Osteoblast (primary cell): ENCODE measurements around the gene TSPYL6. TPM values are rescaled to one million over a fixed set of nuclear protein-coding genes. Genes with fewer than 3 reads are reported as not detected.
"Not testable (repeated sequence)": the region's sequence is repeated elsewhere in the genome, so short reads cannot be mapped to it uniquely, and the experiment has no call there.

Experiments
- DNase-seq: peaks from one replicate; pipeline ENCODE4 v3.0.0; 2011; ENCODE audit warnings: low spot score, mixed read lengths; ENCODE audit not compliant: insufficient read length; ENCODE audit errors: missing footprints
- H2AFZ ChIP-seq: 2 replicates; pipeline ENCODE4 v1.6.0; 2011; ENCODE audit warnings: mild to moderate bottlenecking, low read length
- H3K27ac ChIP-seq: 2 replicates; pipeline ENCODE4 v1.5.1; 2011; ENCODE audit warnings: mild to moderate bottlenecking, low read depth, low read length, moderate library complexity
- H3K27me3 ChIP-seq: 2 replicates; pipeline ENCODE4 v1.6.0; 2012; ENCODE audit warnings: mild to moderate bottlenecking, control low read depth, inconsistent platforms, low read length, moderate library complexity; ENCODE audit not compliant: insufficient read depth
- H3K36me3 ChIP-seq: 2 replicates; pipeline ENCODE4 v1.5.1; 2011; ENCODE audit warnings: mild to moderate bottlenecking, low read length, control low read depth, moderate library complexity; ENCODE audit not compliant: insufficient read depth
- H3K4me1 ChIP-seq: 2 replicates; pipeline ENCODE4 v1.5.1; 2011; ENCODE audit warnings: mild to moderate bottlenecking, low read length, control low read depth, moderate library complexity; ENCODE audit not compliant: insufficient read depth
- H3K4me2 ChIP-seq: 2 replicates; pipeline ENCODE4 v1.6.0; 2011; ENCODE audit warnings: mild to moderate bottlenecking, low read length; ENCODE audit not compliant: insufficient read depth
- H3K4me3 ChIP-seq: fragments of 200-600 bp; sonication (generic); 3 replicates; pipeline ENCODE4 v1.5.1; 2012; ENCODE audit warnings: mild to moderate bottlenecking, low read length, inconsistent platforms; ENCODE audit not compliant: insufficient read depth
- H3K79me2 ChIP-seq: 2 replicates; pipeline ENCODE4 v1.6.0; 2012; ENCODE audit warnings: mild to moderate bottlenecking, low read length, control low read depth, inconsistent platforms; ENCODE audit not compliant: insufficient read depth
- H3K9me3 ChIP-seq: 2 replicates; pipeline ENCODE4 v1.5.1; 2011; ENCODE audit warnings: low read depth, low read length, control low read depth
- H4K20me1 ChIP-seq: 2 replicates; pipeline ENCODE4 v1.6.0; 2012; ENCODE audit warnings: mild to moderate bottlenecking, low read length, control low read depth; ENCODE audit not compliant: insufficient read depth
- CTCF ChIP-seq: IDR thresholded peaks from 2 replicates; pipeline ENCODE4 v1.5.1; 2011; ENCODE audit warnings: mild to moderate bottlenecking, low read depth, low read length, moderate library complexity; ENCODE audit errors: extremely low read depth
- total RNA-seq: library from RNA; depleted of rRNA; stranded (reverse); fragments of >200 nt; gene quantifications from 2 replicates; pipeline ENCODE4 v1.2.3, GENCODE V29; 2012

TSPYL6 gene
- total RNA-seq, 1 donor: not detected

DNA sequence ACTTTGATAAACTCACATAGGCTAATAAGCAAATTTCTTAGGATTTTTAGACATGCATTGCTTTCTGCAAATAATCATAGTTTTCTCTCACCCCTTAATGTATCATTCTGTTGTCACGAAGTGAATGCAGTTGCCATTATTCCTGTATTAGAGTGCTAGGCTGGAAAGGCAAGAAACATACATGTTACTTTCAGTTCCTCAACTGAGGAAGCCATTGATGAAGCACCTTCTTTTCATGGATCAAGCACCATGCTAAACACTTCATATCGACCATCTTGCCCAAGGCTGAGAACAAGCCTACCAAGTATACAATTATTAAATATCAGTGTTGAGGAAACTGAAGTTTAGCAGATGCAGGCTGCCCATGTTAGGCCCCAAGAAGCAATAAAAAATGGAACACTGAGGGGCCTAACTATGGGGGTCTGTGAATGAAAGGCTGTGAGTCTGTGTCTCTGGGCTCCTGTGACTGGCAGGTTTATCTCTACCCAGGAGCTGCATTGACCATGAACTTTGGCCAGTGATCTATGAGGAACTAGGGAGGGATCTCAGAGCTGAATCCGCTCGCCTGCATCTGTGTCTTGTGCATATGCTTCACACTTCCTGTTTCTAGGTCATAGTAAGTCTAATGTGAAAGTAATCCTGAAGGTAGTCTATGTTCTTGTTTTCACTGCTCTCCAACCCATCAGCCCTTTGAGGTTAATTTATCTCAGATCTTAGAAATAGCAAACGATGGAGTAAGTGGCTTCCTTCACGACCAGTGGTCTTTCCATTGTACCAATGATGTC, 16.0 kb upstream of the TSPYL6 start:
- no peak for TF ChIP-seq CTCF

DNA sequence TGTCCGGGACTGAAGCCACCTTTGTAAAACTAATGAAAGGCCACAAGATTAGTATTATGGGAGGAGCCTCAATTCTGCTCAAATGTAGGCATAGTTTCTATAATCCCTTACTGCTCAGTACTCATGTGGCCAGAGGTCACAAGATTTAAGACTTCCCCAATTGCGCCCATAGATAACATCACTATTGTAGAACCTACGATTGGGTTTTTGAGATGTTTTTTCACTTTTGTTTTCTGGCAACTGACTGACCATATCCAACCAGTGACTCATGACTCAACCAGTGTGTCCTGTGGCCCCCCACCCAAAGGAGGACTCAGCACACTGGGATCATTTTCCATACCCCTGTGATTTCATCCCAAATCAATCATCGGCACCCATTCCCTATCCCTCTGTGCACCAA, 15.2 kb upstream of the TSPYL6 start:
- no peaks in the 10 kb centered on the region for H3K27me3 ChIP-seq
- DNase-seq: no peak
- H3K4me2 ChIP-seq: no peak overlapping the region
- no peaks in the 10 kb centered on the region for H4K20me1 ChIP-seq
- no peak overlapping the region for H3K4me3 ChIP-seq
- H3K9me3 ChIP-seq: no peaks in the 10 kb centered on the region
- no peak overlapping the region for H2AFZ ChIP-seq
- no peak for TF ChIP-seq CTCF
- H3K79me2 ChIP-seq: no peaks in the 10 kb centered on the region
- no peaks in the 10 kb centered on the region for H3K36me3 ChIP-seq
- no peak overlapping the region for H3K27ac ChIP-seq
- no peaks in the 10 kb centered on the region for H3K4me1 ChIP-seq

More for the DNA sequence above, 16.0 kb upstream of the TSPYL6 start:
- Histone ChIP-seq H3K36me3 (no peaks in the 10 kb centered on the region), H3K4me2 (no peak overlapping the region), H3K79me2 (no peaks in the 10 kb centered on the region), H3K4me1 (no peaks in the 10 kb centered on the region), H3K4me3 (no peak overlapping the region), H4K20me1 (no peaks in the 10 kb centered on the region), H2AFZ (no peak overlapping the region), H3K27me3 (no peaks in the 10 kb centered on the region), H3K9me3 (no peaks in the 10 kb centered on the region), H3K27ac (no peak overlapping the region)
- DNase-seq: no peak

DNA sequence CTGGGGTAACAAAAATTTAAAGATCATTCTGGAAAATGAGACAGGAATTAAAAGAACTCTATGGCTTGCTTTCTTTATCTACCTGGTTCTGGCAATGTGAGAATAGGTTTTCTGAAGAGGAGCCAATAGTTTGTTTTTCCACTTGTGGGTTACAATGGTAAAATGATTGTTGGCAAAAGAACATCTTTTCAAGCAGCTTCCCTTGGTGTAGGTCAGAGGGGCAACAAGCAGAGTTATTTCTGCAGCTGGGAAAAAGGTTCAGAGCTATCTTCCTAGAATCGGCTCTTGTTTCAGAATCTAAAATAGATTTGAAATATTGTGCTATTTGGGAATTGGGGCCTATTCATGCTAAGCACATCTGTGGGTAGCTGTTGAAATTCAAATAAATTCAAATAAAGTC, 11.5 kb upstream of the TSPYL6 start:
- no peak for DNase-seq
- TF ChIP-seq CTCF: no peak
- H4K20me1 ChIP-seq: no peaks in the 10 kb centered on the region
- no peaks in the 10 kb centered on the region for H3K4me1 ChIP-seq
- H3K27me3 ChIP-seq: no peaks in the 10 kb centered on the region
- H3K79me2 ChIP-seq: no peaks in the 10 kb centered on the region
- H3K4me2 ChIP-seq: no peak overlapping the region
- H3K9me3 ChIP-seq: no peaks in the 10 kb centered on the region
- H3K27ac ChIP-seq: no peak overlapping the region
- H3K36me3 ChIP-seq: no peaks in the 10 kb centered on the region
- H2AFZ ChIP-seq: no peak overlapping the region
- H3K4me3 ChIP-seq: no peak overlapping the region

- peaks cover 11% of the 10 kb centered on the region for H3K4me1 ChIP-seq
- H3K27ac ChIP-seq, H3K79me2 ChIP-seq, H3K36me3 ChIP-seq, H2AFZ ChIP-seq, H4K20me1 ChIP-seq, DNase-seq, H3K4me3 ChIP-seq, H3K9me3 ChIP-seq, H3K4me2 ChIP-seq, H3K27me3 ChIP-seq: not testable (repeated sequence)
Observed at GRCh38 chr2:54265081-54265480, 9.1 kb upstream of the TSPYL6 start.
